HG03520 (cell line): ENCODE results near the gene WDR6.

Experiments
- ATAC-seq: cut with Tn5 transposase; IDR thresholded peaks from one replicate; pipeline ENCODE4 v1.9.1; 2021; ENCODE audit warnings: mild to moderate bottlenecking, moderate library complexity; ENCODE audit not compliant: unreplicated experiment

WDR6 gene

GRCh38 chr3:49015072-49015471, 7.9 kb downstream of the WDR6 start:
- no peak for ATAC-seq

DNA sequence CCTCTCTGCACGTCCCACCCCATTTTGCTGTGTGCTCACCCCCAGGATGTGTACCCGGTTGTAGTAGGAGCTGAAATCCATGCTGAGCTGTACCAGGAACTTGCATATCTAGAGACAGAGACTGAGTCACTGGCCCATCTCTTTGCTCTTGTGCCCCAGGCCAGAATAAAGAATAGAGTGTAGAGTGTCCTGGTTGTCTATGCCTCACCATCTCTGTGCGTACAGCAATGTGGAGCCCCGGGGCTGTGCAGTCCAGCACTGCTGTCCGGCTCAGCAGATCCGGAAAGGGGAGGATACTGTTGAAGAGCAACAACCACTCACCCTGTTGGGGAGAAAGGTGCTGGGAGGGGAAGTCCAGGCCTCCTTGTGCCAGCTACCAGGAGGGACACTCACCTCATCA, 8.6 kb downstream of the WDR6 start:
- no peak for ATAC-seq

DNA sequence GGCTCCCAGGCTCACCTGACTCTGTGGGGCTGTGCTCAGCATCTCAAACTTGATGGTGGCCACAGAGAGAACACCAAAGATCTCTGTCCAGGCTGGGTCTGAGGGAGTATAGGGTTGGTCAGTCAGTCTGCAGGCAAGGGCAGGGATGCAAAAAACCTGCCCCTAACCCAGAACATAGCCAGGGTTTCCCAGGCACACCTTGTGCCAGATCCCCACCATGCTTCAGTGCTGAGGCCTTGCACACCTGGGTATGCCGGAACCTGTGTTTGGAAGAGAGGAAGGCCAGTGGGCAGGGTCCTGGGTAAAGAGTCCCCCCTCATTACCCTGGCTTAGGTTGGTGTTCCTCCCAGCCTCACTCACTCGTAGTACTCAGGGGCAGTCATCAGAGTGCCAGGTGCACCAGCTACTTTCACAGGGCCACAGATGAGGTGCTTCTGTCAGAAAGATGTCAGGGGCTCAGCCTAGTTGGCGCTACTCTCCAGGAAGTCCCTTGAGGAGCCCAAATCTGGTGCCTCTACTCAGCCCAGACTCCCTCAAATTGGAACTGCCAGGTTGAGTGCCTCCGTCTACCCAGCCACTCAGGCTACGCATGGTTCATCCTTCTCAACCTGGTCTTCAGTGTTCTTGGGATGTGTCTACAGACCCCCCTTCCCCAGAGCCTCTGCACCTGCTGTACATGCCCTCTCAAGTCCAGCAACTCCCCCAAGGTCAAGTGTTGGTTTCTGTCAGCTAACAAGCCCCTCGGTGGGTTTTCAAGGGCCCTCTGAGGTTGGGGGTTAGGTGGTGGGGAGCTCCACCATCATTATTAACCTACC, 9.4 kb downstream of the WDR6 start:
- ATAC-seq = no peak

DNA sequence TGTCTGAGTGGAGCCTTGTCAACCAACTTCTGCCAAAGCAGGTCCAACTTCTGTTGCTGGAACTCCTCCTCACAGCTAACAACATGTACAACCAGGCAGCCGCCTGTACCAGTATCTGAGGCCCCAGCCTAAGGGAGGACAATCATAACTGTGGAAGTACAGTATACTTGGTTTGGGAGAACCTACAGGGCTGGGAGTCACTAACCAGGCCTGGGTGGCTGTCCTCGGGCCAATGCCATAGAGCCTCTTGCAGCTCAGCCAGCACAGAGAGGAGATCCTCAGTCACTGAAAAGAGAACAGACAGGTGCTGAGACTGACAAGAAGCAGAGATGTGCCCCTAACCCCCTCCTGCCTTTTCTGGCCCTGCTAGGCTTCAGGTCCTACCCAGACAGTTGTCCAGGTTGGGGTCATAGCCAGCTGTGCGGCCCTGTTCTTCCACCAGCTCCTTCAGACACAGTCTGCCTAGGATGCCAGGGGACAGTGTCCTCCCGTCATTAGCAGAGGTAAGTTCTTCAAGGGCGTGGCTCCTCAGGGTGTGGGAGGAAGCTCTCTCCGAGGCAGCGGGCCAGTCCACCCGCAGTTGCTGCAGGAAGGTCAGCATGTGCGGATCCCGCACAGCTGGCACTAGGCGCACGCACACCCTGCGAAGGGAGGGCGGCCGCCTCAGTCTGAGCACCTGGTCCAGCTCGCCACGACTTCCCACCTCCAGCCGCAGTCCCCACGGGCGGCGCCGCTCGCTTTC, 10.2 kb downstream of the WDR6 start:
- no peak for ATAC-seq

DNA sequence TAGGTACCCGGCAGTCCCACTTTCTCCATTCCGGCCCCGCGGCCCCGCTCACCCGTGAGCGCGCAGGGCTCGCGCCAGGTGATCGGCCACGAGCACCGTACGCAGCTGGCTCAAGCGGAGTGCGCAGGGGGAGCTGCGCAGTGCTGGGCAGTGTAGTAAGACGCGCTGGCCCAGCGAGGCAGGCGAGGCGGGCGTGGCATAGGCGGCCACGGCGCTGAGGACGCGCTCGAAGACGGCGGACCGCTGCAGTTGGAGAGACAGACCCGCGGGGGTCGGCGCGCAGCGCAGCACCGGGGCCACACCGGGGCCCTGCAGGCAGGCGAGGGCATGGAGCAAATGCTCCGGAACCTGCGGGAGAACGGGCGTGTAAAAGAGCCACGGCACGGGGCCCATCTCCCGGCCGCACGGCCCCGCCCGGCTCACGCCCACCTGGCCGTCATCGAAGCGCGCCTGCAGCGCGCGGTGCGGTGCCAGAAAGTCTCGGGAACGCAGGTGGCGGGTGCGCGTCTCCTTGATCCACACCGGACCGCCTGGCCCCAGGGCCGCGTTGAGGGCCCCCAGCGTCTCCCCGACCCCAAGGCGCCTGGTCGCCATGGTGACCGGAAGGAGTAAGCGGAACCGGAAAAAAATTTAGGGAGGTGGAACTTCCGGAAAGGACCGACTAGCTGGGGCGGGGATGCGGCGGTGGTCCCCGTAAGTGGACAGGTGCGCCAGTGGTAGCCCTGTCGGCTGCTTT, 10.9 kb downstream of the WDR6 start, which contains the start of gene DALRD3:
Gene DALRD3 (minus strand): TSS at position 610 of the 736 bp plus-strand sequence. CDS start 16 bp downstream, at position 594.
- no peak for ATAC-seq

GRCh38 chr3:49018707-49019006, 11.5 kb downstream of the WDR6 start:
- ATAC-seq = no peak

GRCh38 chr3:49019941-49020329, 12.7 kb downstream of the WDR6 start:
- no peak for ATAC-seq

- peak; percentile 1 for ATAC-seq
These were observed 13.4 kb downstream of the WDR6 start for GRCh38 chr3:49020330-49021212.

- peak; percentile 45 for ATAC-seq
These were observed 14.1 kb downstream of the WDR6 start for GRCh38 chr3:49021213-49021812.

- peak; percentile 46 for ATAC-seq
These were observed 14.9 kb downstream of the WDR6 start, which contains the start of gene NDUFAF3 for GRCh38 chr3:49021813-49022687. Gene NDUFAF3 (plus strand): TSS chr3:49022121. CDS start chr3:49022145, 24 bp downstream.

DNA sequence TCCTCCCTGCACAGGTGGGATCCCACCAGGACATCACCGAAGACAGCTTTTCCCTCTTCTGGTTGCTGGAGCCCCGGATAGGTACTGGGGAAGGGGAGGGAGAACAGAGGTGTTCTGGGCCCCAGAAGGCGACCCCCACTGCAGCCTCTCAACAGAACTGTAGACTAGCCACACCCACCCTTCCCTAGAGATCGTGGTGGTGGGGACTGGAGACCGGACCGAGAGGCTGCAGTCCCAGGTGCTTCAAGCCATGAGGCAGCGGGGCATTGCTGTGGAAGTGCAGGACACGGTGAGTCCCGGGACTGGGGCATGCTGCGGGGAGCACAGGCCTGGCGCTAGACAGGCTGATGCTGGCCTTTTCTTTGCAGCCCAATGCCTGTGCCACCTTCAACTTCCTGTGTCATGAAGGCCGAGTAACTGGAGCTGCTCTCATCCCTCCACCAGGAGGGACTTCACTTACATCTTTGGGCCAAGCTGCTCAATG, 15.5 kb downstream of the WDR6 start:
- no peak for ATAC-seq

GRCh38 chr3:49023775-49024174, 16.6 kb downstream of the WDR6 start:
- ATAC-seq = no peak

DNA sequence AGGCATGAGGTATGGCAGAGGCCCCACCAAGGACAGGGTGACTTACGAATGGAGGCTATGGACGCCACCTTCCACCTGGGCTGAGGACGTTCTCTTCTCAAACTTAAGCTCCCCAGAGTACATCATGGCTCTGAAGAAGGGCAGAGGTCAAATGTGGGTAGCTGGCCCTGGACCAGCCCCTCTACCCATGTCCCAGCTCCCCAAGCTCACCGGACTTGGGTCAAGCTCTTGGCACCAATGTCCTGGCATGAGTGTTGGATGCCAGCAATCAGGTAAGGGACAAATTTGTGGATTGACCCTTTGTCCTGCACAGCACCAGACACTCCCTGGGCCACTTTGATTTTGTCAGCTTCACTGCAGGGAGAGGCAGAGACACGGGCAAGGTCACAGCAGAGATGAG, 17.3 kb downstream of the WDR6 start:
- ATAC-seq = no peak

DNA sequence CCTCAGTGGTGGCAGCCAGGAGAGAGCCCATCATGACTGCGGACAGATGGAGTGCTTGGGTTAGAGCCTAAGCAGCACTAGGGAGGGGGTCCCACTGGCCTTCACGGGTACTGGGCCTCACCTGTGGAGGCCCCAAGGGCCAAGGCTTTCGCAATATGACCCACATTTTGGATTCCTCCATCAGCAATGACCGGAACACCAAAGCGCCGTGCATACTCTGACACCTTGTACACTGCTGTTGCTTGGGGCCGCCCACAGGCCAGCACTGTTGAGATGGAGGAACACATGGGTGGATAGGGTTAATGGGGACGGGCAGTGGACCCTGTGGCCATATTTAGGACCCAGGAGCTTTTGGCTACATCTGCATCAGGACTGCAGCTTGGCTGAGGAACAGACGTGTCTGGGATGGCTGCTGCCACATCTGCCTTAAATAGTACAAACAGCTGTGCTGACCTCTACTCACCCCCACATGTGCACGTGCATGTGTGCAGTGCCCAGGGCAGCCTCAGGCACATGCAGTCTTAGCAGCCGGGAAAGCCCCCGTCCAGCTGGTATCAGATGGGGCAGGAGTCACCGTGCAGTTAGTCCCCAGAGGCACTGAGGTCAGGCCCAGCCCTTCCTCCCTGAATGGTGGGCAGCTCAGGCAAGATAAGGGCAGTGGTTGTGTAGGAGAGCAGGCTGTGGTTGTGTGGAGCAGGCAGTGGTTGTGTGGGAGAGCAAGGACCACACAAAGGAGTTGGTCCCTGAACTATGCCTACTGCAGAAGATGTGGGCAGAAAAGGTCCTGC, 18.0 kb downstream of the WDR6 start:
- ATAC-seq = no peak

- ATAC-seq = no peak
These were observed 18.8 kb downstream of the WDR6 start for GRCh38 chr3:49025793-49026520.

DNA sequence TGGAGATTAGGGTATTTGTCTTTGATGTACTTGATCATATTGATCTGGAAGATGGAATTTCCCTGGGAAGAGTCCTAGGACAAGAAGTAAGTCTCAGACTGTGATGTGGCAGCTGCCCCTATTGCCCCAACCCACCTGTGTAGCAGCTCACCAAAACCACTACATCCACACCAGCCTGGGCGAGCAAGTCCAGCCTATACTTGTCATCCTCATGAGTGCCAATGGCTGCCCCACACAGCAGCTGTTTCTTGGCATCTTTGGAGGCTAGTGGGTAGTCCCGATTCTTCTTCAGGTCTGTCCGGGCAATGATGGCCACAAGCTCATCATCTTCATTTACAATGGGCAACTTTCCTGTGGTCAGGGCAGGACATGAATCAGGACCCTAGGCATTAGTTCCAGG, 19.3 kb downstream of the WDR6 start:
- no peak for ATAC-seq

DNA sequence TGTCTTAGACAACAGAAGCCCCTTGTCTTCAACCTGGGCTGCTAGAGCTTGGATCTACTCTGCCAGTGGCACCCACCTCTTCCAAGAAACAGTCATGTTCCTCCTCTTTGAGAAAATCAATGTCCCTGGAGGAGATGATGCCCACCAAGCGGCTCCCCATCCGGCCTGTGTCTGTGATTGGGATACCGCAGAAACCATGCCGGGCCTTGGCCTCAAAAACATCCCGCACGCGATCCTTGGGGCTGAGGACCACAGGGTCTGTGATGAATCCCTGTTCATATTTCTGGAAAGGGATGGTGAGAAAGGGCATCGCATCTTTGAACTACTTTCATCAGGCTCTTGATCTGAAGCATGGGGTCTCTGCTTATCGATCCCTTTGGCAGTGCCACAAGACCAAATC, 20.4 kb downstream of the WDR6 start:
- ATAC-seq = no peak

DNA sequence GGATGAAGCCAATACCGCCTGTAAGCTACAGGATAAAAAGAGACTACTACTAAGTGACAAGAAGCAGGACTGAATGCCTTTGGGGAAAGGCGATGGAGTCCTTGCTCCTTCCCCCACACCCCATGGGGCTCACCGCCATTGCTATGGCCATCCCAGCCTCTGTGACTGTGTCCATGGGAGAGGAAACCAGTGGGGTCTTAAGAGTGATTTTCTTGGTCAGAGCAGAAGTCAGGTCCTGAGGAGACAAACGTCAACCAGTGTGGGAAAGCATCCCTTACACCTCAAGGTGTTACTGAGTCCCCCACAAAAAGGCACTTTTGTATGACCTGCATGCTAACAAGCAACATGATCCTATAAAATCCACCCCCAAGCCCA, 21.1 kb downstream of the WDR6 start:
- ATAC-seq = no peak
